Measurements from ENCODE around the gene CNTN1. TPM values are rescaled to one million over a fixed set of nuclear protein-coding genes. Genes with fewer than 3 reads are reported as not detected.

CNTN1 gene
- total RNA-seq, 1 experiment from 2014 or later: not detected

- ChIA-PET POLR2A (no interaction called here), CTCF (no interaction called here)
- Mint-ChIP-seq H3K4me3 (ENCODE audit: unreplicated experiment) (no peak overlapping the region), H3K27me3 (ENCODE audit: insufficient read depth, unreplicated experiment) (peaks cover 34% of the 10 kb centered on the region), H3K36me3 (ENCODE audit: insufficient read depth, unreplicated experiment) (no peaks in the 10 kb centered on the region), H3K27ac (ENCODE audit: low read depth, unreplicated experiment) (no peak overlapping the region), H3K9me3 (ENCODE audit: unreplicated experiment) (peaks cover 7% of the 10 kb centered on the region), H3K4me1 (ENCODE audit: insufficient read depth, unreplicated experiment) (no peaks in the 10 kb centered on the region)
- intact Hi-C loops (cut with micrococcal nuclease): no loop called here
- no peak for TF ChIP-seq CTCF (IDR thresholded peaks at IDR 0.05; ENCODE audit: unreplicated experiment)
- no TSS peak for BruUV-seq (replicated peaks)
- no peak for DNase-seq (ENCODE audit: unreplicated experiment)
These were observed 96.0 kb downstream of the CNTN1 start for GRCh38 chr12:40788276-40788675.

- ChIA-PET CTCF (no interaction called here), POLR2A (no interaction called here)
- H3K4me1 Mint-ChIP-seq (ENCODE audit: insufficient read depth, unreplicated experiment): no peaks in the 10 kb centered on the region
- no peaks in the 10 kb centered on the region for H3K36me3 Mint-ChIP-seq (ENCODE audit: insufficient read depth, unreplicated experiment)
- no peak overlapping the region for H3K27ac Mint-ChIP-seq (ENCODE audit: low read depth, unreplicated experiment)
- H3K9me3 Mint-ChIP-seq (ENCODE audit: unreplicated experiment): no peaks in the 10 kb centered on the region
- no TSS peak for BruUV-seq (replicated peaks)
- intact Hi-C loops (cut with micrococcal nuclease): no loop called here
- TF ChIP-seq CTCF (IDR thresholded peaks at IDR 0.05; ENCODE audit: unreplicated experiment): no peak
- no peak overlapping the region for H3K4me3 Mint-ChIP-seq (ENCODE audit: unreplicated experiment)
- no peak for DNase-seq (ENCODE audit: unreplicated experiment)
- peaks cover 59% of the 10 kb centered on the region for H3K27me3 Mint-ChIP-seq (ENCODE audit: insufficient read depth, unreplicated experiment)
These were observed 100.7 kb downstream of the CNTN1 start for GRCh38 chr12:40792792-40793386.

- Mint-ChIP-seq H3K4me3 (ENCODE audit: unreplicated experiment) (no peak overlapping the region), H3K27ac (ENCODE audit: low read depth, unreplicated experiment) (no peak overlapping the region), H3K9me3 (ENCODE audit: unreplicated experiment) (no peaks in the 10 kb centered on the region), H3K27me3 (ENCODE audit: insufficient read depth, unreplicated experiment) (peaks cover 65% of the 10 kb centered on the region), H3K4me1 (ENCODE audit: insufficient read depth, unreplicated experiment) (no peaks in the 10 kb centered on the region), H3K36me3 (ENCODE audit: insufficient read depth, unreplicated experiment) (no peaks in the 10 kb centered on the region)
- ChIA-PET CTCF (interaction anchor here (0.7 kb wide), 1 partner anchor 105 kb away, joined by 3 read pairs; no protein-coding TSS in a partner anchor), POLR2A (no interaction called here)
- TF ChIP-seq CTCF (IDR thresholded peaks at IDR 0.05; ENCODE audit: unreplicated experiment): no peak
- intact Hi-C loops (cut with micrococcal nuclease): no loop called here
- BruUV-seq (replicated peaks): no TSS peak
- no peak for DNase-seq (ENCODE audit: unreplicated experiment)
These were observed 101.2 kb downstream of the CNTN1 start for GRCh38 chr12:40793471-40793870.

- H3K27me3 Mint-ChIP-seq (ENCODE audit: insufficient read depth, unreplicated experiment): peaks cover 65% of the 10 kb centered on the region
- no TSS peak for BruUV-seq (replicated peaks)
- no peak for DNase-seq (ENCODE audit: unreplicated experiment)
- intact Hi-C loops (cut with micrococcal nuclease): no loop called here
- no peaks in the 10 kb centered on the region for H3K36me3 Mint-ChIP-seq (ENCODE audit: insufficient read depth, unreplicated experiment)
- H3K4me3 Mint-ChIP-seq (ENCODE audit: unreplicated experiment): no peak overlapping the region
- no peak overlapping the region for H3K27ac Mint-ChIP-seq (ENCODE audit: low read depth, unreplicated experiment)
- H3K4me1 Mint-ChIP-seq (ENCODE audit: insufficient read depth, unreplicated experiment): no peaks in the 10 kb centered on the region
- CTCF ChIA-PET: no interaction called here
- POLR2A ChIA-PET: no interaction called here
- no peak for TF ChIP-seq CTCF (IDR thresholded peaks at IDR 0.05; ENCODE audit: unreplicated experiment)
- no peaks in the 10 kb centered on the region for H3K9me3 Mint-ChIP-seq (ENCODE audit: unreplicated experiment)
These were observed 101.8 kb downstream of the CNTN1 start for GRCh38 chr12:40794087-40794486.
